Measurements from ENCODE around the gene AGPAT2. TPM values are rescaled to one million over a fixed set of nuclear protein-coding genes. Genes with fewer than 3 reads are reported as not detected.

AGPAT2 gene
- total RNA-seq, 4 donors from 2014 or later: 22.0 to 52.8 (median 39.3) TPM

DNA sequence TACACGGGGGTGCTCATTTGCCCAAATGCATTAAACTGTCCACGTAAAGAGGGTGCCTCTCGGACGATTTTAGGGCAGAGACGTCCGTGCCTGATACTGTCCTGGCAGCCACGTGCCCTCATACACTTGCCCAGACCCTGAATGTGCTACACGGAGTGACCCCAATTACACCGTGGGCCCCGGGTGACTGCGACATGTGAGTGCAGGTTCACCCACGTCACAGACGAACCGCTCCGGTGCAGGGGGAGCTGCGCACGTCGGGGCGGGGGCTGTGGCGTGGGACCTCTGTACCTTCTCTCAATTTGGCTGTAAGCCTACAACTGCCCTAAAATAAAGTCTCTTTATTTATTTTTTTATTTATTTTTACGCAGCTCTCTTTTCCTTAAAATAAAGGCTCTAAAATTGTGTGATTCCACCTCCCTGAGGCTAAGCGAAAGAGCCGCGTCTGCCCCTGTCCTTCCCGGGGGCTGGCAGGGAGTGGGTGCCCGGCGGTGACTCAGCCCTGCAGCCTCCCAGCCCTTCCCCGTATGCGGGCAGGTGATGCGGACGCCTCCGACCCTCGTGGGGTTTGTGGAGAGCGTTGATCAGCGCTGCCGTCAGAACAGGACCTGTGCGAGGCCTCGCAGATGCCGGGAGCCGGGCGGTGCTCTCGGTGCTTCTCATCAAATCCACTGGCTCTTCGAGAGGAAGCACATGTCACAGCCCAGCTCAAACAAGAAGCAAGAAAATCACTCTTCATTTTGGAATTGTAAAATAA, 33.8 kb downstream of the AGPAT2 start:
- WGBS: 57% methylated on average over 38 of the region's 43 CpGs

DNA sequence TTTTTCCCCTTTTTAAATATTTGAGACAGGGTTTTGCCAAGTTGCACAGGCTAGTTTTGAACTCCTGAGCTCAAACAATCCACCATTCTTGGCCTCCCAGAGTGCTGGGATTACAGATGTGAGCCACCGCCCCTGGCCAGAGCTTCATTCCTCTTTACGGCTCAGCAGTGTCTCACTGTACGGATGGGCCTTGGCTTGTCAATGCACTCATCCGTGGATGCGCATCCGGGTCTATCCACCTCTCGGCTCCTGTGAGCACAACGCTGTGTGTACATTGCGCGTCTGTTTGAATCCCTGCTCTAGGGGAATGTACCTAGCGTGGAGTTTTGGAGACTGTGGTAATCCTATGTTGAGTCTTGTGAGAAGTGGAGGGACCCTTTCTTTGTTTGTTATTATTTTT, 35.4 kb downstream of the AGPAT2 start:
- H3K27me3 ChIP-seq: peaks cover 0 to 33% (median 2%) of the 10 kb centered on the region in 4 donors
- 98% methylated on average over 11 of the region's 11 CpGs for WGBS
- no peak overlapping the region for H3K27ac ChIP-seq (replicated peaks in 1 of 4)
- H3K4me3 ChIP-seq: no peak overlapping the region
- peaks cover 5 to 26% (median 19%) of the 10 kb centered on the region in 4 donors for H3K4me1 ChIP-seq
- no peaks in the 10 kb centered on the region for H3K36me3 ChIP-seq
- TF ChIP-seq POLR2A (IDR thresholded peaks at IDR 0.05; ENCODE audit: low read depth) (no peak), POLR2AphosphoS5 (IDR thresholded peaks at IDR 0.05) (no peak), EP300 (IDR thresholded peaks at IDR 0.05) (no peak)
- TF ChIP-seq, protein P1, sequence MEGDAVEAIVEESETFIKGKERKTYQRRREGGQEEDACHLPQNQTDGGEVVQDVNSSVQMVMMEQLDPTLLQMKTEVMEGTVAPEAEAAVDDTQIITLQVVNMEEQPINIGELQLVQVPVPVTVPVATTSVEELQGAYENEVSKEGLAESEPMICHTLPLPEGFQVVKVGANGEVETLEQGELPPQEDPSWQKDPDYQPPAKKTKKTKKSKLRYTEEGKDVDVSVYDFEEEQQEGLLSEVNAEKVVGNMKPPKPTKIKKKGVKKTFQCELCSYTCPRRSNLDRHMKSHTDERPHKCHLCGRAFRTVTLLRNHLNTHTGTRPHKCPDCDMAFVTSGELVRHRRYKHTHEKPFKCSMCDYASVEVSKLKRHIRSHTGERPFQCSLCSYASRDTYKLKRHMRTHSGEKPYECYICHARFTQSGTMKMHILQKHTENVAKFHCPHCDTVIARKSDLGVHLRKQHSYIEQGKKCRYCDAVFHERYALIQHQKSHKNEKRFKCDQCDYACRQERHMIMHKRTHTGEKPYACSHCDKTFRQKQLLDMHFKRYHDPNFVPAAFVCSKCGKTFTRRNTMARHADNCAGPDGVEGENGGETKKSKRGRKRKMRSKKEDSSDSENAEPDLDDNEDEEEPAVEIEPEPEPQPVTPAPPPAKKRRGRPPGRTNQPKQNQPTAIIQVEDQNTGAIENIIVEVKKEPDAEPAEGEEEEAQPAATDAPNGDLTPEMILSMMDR (IDR thresholded peaks at IDR 0.05): no peak
- H3K9me3 ChIP-seq: no peaks in the 10 kb centered on the region
- intact Hi-C loops (cut with DNase I): no loop called here
- no peak for DNase-seq (ENCODE audit: extremely low spot score)

More for the DNA sequence above, 33.8 kb downstream of the AGPAT2 start:
- intact Hi-C loops (cut with DNase I): no loop called here
- Histone ChIP-seq H3K27ac (replicated peaks in 1 of 4) (peak overlapping the region in 3 of 4 donors; percentile 34 to 54 (median 43)), H3K27me3 (peaks cover 0 to 42% (median 0%) of the 10 kb centered on the region in 4 donors), H3K4me1 (peaks cover 5 to 32% (median 20%) of the 10 kb centered on the region in 4 donors), H3K36me3 (no peaks in the 10 kb centered on the region), H3K9me3 (no peaks in the 10 kb centered on the region), H3K4me3 (no peak overlapping the region)
- DNase-seq (ENCODE audit: extremely low spot score): no peak
- TF ChIP-seq, protein P1 (IDR thresholded peaks at IDR 0.05): no peak
- TF ChIP-seq POLR2A (IDR thresholded peaks at IDR 0.05; ENCODE audit: low read depth) (no peak), POLR2AphosphoS5 (IDR thresholded peaks at IDR 0.05) (no peak), EP300 (IDR thresholded peaks at IDR 0.05) (no peak)

DNA sequence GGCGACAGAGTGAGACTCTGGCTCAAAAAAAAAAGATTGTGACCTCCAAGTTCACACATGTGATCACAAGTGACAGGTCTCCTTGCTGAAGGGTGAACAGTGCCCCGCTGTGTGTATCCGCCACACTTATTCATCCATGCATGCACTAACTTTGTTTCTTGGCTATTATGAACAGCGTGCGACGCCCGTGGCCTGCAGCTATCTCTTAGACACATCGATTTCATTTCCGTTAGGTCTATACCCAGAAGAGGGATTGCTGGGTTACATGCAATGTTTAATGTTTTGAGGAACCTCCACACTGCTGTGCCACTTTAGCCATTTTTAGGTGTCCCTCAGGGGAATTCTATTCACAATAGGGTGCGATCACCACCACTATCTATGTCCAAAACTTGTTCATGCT, 36.6 kb downstream of the AGPAT2 start:
- intact Hi-C loops (cut with DNase I): no loop called here
- Histone ChIP-seq H3K4me3 (no peak overlapping the region), H3K9me3 (no peaks in the 10 kb centered on the region), H3K27me3 (peaks cover 0 to 33% (median 7%) of the 10 kb centered on the region in 4 donors), H3K36me3 (no peaks in the 10 kb centered on the region), H3K4me1 (peaks cover 12 to 23% (median 21%) of the 10 kb centered on the region in 4 donors), H3K27ac (replicated peaks in 1 of 4) (no peak overlapping the region)
- WGBS: 90% methylated on average over 10 of the region's 10 CpGs
- no peak for DNase-seq (ENCODE audit: extremely low spot score)
- TF ChIP-seq POLR2A (IDR thresholded peaks at IDR 0.05; ENCODE audit: low read depth) (no peak), EP300 (IDR thresholded peaks at IDR 0.05) (no peak), POLR2AphosphoS5 (IDR thresholded peaks at IDR 0.05) (no peak)
- TF ChIP-seq, protein P1 (IDR thresholded peaks at IDR 0.05): no peak

DNA sequence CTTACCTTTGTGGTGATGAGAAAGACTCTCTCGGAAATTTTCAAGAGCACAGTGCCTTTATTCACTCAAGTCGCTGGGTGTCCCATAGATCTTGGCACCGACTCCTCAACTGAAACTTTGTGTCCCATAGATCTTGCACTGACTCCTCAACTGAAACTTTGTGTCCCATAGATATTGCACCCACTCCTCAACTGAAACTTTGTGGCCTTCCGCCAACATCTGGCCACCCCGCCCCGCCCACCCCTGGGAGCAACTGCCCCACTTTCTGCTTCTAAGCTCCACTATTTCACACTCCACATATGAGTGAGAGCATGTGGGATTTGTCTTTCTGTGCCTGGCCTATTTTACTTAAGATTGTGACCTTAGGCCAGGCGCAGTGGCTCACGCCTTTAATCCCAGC, 37.2 kb downstream of the AGPAT2 start:
- H3K27ac ChIP-seq (replicated peaks in 1 of 4): no peak overlapping the region
- H3K4me1 ChIP-seq: peaks cover 14 to 29% (median 21%) of the 10 kb centered on the region in 4 donors
- peaks cover 0 to 33% (median 11%) of the 10 kb centered on the region in 4 donors for H3K27me3 ChIP-seq
- H3K4me3 ChIP-seq: no peak overlapping the region
- no peak for TF ChIP-seq POLR2A (IDR thresholded peaks at IDR 0.05; ENCODE audit: low read depth)
- TF ChIP-seq EP300 (IDR thresholded peaks at IDR 0.05): no peak
- no peak for TF ChIP-seq POLR2AphosphoS5 (IDR thresholded peaks at IDR 0.05)
- TF ChIP-seq, protein P1 (IDR thresholded peaks at IDR 0.05): no peak
- intact Hi-C loops (cut with DNase I): no loop called here
- DNase-seq (ENCODE audit: extremely low spot score): no peak
- H3K36me3 ChIP-seq: no peaks in the 10 kb centered on the region
- 92% methylated on average over 8 of the region's 8 CpGs for WGBS
- no peaks in the 10 kb centered on the region for H3K9me3 ChIP-seq
